Thoracic aorta (tissue), 2 donors: Measurements from ENCODE around the gene H2AZ2. TPM values are rescaled to one million over a fixed set of nuclear protein-coding genes. Genes with fewer than 3 reads are reported as not detected.

Experiments
- ATAC-seq: fragments of 150-250 bp; one replicate; pipeline ENCODE4 v1.8.0; 2017; ENCODE audit warnings: low read depth; ENCODE audit not compliant: insufficient number of reproducible peaks, low FRiP score
- DNase-seq: peaks from one replicate; pipeline ENCODE4 v3.0.0-alpha.2; 2020; ENCODE audit warnings: low spot score
- H3K27ac ChIP-seq, 2 donors: fragments of 200-600 bp; sonication (generic); 1 replicate in 1 of 2; 2 replicates in 1 of 2; pipeline ENCODE4 v1.5.1; 2016; ENCODE audit warnings: mild to moderate bottlenecking in 2 of 2, moderate library complexity in 2 of 2
- H3K27me3 ChIP-seq: fragments of 200-600 bp; sonication (generic); replicated peaks from 2 replicates; pipeline ENCODE4 v1.6.0; 2016; ENCODE audit warnings: mild to moderate bottlenecking; ENCODE audit not compliant: insufficient read depth
- H3K36me3 ChIP-seq: fragments of 200-600 bp; sonication (generic); one replicate; pipeline ENCODE4 v1.5.1; 2016
- H3K4me1 ChIP-seq, 2 donors: fragments of 200-600 bp; sonication (generic); 1 replicate in 1 of 2; 2 replicates in 1 of 2; pipeline versions ENCODE4 v1.5.1 to v1.6.0; 2016; ENCODE audit warnings: low read depth in 2 of 2, mild to moderate bottlenecking in 1 of 2; ENCODE audit not compliant: control insufficient read depth in 1 of 2
- H3K4me3 ChIP-seq: fragments of 200-600 bp; sonication (generic); 2 replicates; pipeline ENCODE4 v1.5.1; 2016; ENCODE audit warnings: mild to moderate bottlenecking
- H3K9me3 ChIP-seq: fragments of 200-600 bp; sonication (generic); 2 replicates; pipeline ENCODE4 v1.5.1; 2016
- CTCF ChIP-seq: fragments of 200-600 bp; sonication (generic); IDR thresholded peaks from one replicate; pipeline ENCODE4 v1.5.1; 2019; ENCODE audit warnings: antibody characterized with exemption
- total RNA-seq, 2 donors: library from RNA; depleted of rRNA; stranded (reverse); fragments of >200 nt; gene quantifications; one replicate each; pipeline versions ENCODE4 v1.1.0 to v1.2.3, GENCODE V29; 2016

H2AZ2 gene
- total RNA-seq, 2 donors from 2014 or later = 103 to 111 TPM

GRCh38 chr7:44799939-44800338 is 47.9 kb downstream of the H2AZ2 start:
- Histone ChIP-seq H3K4me1 (peaks cover 16 to 25% of the 10 kb centered on the region in 2 donors), H3K4me3 (no peak overlapping the region), H3K27me3 (no peaks in the 10 kb centered on the region), H3K9me3 (no peaks in the 10 kb centered on the region), H3K36me3 (peaks cover 43% of the 10 kb centered on the region), H3K27ac (no peak overlapping the region)
- DNase-seq (no peak), ATAC-seq (no peak)
- TF ChIP-seq CTCF = no peak

GRCh38 chr7:44798649-44799305 is 49.1 kb downstream of the H2AZ2 start:
- Histone ChIP-seq H3K27ac (peak overlapping the region; percentile 4 to 99), H3K4me3 (peak overlapping the region; percentile 99), H3K4me1 (peaks cover 16 to 25% of the 10 kb centered on the region in 2 donors), H3K36me3 (peaks cover 37% of the 10 kb centered on the region), H3K9me3 (no peaks in the 10 kb centered on the region), H3K27me3 (no peaks in the 10 kb centered on the region)
- ATAC-seq (no peak), DNase-seq (no peak)
- no peak for TF ChIP-seq CTCF

GRCh38 chr7:44797329-44798258 is 50.3 kb downstream of the H2AZ2 start:
- H3K36me3 ChIP-seq = peaks cover 26% of the 10 kb centered on the region
- no peaks in the 10 kb centered on the region for H3K9me3 ChIP-seq
- ATAC-seq (peak; percentile 75), DNase-seq (peak; percentile 68)
- peak overlapping the region; percentile 99 to 100 for H3K27ac ChIP-seq
- peaks cover 16 to 25% of the 10 kb centered on the region in 2 donors for H3K4me1 ChIP-seq
- H3K27me3 ChIP-seq = no peaks in the 10 kb centered on the region
- peak overlapping the region; percentile 99 for H3K4me3 ChIP-seq
- TF ChIP-seq CTCF = peak; percentile 50

GRCh38 chr7:44796504-44797328 is 51.2 kb downstream of the H2AZ2 start, which contains the start of gene PPIA:
TSS of gene PPIA (plus strand) at chr7:44796681. CDS start at chr7:44796725, 44 bp downstream.
- TF ChIP-seq CTCF = no peak
- peak within 1 kb of the TSS; percentile 99 for H3K4me3 ChIP-seq
- DNase-seq (peak; percentile 95), ATAC-seq (peak; percentile 92)
- peaks cover 18% of the 10 kb centered on the region for H3K36me3 ChIP-seq
- H3K27me3 ChIP-seq = no peaks in the 10 kb centered on the region
- H3K4me1 ChIP-seq = peaks cover 16 to 28% of the 10 kb centered on the region in 2 donors
- H3K9me3 ChIP-seq = no peaks in the 10 kb centered on the region
- peak within 1 kb of the TSS; percentile 99 to 100 for H3K27ac ChIP-seq
